NCI-H2196 (cell line): ENCODE results near the gene DYNLT2.

Source experiments
- DNase-seq: peaks from one replicate; lab custom pipeline; 2025; ENCODE audit not compliant: unreplicated experiment; lab: John Stamatoyannopoulos, UW

DYNLT2 gene

DNA sequence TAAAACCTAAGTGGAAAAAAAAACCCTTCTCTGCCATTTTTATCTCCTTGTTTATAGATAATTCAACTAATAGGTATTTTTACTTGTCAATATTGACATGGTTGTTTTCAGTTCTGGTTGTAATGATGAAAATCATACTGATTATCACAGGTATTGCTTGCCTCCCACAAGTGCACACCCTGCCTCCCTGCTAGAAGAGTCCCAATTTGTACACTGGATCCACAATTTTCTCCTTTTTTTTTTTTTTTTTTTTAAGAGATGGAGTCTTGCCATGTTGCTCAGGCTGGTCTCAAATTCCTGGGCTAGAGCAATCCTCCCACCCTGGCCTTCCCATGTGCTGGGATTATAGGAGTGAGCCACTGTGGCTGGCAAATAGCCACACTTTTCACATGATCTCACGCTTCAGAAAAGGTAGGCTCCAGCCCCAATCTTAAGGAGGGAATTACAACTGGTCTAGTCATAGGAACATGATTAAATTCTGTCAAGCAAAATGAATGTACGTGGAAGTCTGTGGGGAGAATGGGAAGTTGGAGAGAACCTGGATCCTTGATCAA lies 12.3 kb downstream of the DYNLT2 start:
- DNase-seq, result no peak

DNA sequence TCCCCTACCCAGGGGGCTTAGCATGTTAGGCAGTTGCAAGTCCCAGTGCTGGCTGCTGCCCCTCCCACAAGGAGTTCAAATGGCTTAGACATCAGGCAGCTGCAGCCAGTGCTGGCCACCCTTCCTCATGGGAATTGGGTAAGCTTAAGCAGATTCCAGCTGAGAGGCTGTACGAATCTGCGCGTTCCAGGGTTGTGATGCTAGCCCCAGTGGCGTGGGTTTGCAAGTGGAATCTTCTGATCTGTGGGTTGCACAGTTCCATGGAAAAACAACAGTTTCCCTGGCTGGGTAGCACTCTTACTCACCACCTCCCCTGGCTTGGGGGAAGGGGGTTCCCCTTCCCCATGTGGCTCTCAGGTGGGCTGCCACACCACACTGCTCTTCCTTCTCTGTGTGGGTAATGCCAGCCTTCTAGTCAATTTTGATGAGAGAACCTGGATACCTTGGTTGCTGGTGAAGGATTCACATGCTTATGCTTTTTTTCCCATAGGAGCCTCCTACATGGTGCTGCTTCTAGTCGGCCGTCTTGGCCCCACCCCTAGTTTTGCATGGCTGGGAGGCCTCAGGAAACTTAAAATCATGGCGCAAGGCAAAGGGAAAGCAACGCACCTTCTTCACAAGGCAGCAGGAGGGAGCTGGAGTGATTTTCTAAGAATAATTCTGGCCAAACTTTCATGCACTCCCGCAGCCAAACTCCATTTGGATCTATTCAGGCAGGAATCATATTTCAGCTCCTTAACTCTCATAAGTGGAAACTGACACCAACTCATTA lies 13.0 kb downstream of the DYNLT2 start:
- DNase-seq, result no peak

DNA sequence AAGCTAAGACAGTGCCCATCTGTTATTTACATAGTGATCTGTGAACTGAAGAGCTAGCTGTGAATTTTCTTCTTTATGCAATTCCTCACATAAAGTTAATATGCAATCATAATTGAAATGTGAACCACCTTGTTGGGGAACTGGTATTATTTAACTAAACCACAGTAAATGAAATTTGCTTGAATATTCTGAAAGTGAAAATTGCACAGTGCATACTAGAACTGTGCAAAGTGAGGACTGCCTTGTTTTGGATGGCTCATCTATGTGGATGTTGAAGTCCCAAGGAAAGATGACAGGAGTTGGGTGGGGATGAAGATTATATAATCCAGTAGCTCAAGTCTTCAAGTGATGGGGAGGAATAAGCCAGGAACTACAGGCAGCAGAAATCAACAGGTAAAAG lies 21.4 kb downstream of the DYNLT2 start:
- DNase-seq, result no peak

- DNase-seq, result no peak
Measured at GRCh38 chr6:169726963-169727362, 24.4 kb downstream of the DYNLT2 start.

DNA sequence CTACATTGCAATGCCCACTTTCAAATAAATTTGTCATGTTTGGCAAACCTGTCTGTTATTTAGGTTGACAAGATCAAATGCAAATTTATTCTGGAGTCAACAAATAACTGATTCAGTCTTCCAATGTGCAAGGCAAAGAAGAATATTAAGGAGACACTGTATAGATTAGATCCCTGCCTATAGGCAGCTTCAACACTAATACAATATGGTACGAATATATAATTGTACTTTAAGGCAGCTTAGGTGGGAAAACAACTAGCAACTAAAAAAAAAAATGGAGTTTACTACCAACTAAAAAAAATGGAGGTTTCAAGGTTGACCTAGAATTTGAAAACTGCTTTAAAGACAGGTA lies 25.3 kb downstream of the DYNLT2 start:
- DNase-seq, result no peak

- peak; percentile 4 for DNase-seq
Measured at GRCh38 chr6:169725125-169726048, 26.0 kb downstream of the DYNLT2 start.

DNA sequence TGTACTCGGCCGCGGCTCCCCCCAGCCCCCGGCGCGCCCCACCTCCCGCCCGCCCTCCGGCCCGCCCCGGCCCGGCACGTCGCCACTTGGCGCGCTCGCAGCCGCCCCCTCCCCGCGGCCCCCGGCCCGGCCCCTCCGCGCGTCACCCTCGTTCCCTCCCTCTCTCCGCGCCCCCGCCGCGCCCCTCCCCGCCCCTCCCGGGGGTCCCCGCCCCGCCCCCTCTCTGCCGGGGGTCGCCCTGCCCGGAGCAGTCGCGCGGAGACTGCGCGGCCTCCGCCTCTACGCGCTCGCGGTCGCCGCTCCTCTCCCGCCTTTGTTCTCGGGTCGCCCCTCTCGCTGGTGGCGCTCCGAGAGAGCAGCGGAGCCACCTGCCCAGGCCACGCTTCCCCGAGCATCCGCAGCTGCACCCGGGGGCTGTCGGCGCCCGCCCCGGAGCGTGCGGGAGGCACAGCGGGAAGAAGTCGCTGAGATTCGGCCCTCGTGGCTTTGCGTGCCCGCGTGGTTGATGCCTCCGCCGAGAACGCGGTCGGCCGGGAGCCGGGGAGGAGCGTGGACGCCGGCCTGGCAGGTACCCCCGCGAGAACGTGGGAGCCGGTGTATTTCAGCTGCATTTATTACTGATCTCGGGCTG lies 26.8 kb downstream of the DYNLT2 start, which contains the start of gene PHF10:
PHF10 (minus strand) TSS at position 7 of the 631 bp plus-strand sequence. CDS start 569 bp downstream, outside the sequence.
- peak; percentile 7 for DNase-seq

GRCh38 chr6:169723991-169724493 lies 27.3 kb downstream of the DYNLT2 start:
- DNase-seq, result peak; percentile 25

DNA sequence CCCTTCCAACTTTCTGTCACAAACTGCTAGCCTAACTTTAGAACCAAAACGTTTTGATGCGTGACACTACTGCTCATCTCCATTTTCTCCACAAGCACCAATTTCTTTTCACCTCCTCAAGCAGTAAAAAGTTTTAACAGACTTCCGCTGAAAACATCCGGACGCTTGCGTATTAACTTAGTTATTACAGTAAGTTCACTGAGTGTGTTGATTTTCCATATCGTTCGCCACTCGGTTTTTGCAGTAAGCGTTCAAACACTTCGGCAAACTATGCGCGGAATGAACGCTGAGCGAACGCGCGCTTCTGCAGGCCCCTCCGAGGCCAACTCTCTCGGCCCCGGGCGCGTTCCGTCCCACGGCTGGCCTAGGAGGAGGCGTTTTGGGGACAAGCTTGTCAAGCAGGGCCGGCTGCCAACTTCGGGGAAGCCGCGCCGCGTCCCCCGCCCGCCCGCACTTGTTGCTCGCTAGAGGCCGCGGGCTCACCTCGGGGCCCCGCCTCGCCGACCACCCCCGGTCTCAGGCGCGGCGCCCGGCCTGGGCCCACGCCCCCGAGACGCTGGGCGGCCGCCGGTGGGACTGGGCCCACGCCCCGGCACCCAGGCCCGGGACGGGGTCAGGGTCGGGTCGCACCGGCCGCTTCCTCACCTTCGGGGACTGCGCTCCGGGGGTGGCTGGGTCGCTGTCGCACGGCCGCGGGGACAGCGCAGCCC lies 28.0 kb downstream of the DYNLT2 start:
- peak; percentile 8 for DNase-seq

DNA sequence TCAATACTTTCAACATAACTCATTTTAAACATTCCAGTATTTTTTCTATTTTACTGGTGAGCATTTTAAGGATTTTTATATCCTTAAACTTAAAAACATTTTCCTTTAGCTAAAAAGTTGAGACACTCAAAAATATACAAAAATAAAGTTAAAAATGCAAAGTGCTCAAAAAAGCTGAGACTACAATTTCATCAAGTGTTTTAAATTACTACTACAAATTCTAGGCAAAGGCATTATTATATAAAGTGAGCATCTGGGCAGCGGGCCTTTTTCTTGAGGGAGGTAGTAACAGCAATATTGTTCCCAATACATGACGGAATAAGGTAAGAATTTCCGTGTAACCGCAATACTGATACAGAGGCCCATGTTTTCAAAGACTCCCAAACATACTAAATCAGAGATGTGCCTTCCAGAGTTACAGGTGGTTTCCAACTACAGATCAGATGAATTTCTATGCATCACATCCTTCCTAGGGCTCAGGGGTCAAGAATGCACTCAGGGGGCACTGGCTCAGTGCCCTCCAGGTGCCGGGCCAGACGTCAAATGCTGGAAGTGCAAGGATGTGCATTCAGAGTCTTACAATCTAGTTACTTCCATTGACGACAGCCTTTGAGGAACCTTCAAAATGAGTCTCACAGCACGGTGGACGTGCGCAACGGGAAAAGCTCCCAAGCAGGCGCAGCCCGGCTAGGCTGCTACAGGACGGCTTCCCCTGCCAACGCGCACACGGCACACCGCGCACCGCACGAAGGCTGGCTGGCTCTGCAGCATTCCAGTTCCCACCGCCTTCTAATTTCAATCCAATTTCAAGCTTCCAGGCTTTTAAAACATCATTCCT lies 28.8 kb downstream of the DYNLT2 start:
- peak; percentile 33 for DNase-seq

DNA sequence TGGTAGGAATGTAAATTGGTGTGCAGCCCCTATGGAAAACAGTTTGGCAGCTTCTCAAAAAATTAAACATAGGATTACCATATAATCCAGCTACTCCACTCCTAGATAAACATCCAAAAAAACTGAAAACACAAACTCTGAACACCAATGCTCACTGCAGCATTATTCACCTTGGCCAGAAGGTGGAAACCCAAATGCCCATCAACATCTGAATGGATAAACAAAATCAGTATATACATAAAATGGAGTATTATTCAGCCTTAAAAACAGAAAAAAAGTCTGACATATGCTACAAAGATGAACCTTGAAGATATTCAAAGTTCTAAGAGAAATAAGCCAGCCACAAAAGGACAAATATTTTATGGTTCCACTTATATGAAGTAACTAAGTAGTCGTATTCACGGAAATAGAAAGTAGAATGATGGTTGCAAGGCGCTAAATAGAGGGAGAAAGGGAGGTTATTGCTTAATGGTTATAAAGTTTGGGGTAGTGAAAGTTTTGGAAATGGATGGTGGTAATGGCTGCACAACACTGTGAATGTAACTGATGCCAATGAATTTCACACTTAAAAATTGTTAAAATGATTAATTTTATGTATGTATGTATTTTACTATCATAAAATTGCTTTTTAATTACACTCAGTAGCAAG lies 31.0 kb downstream of the DYNLT2 start:
- DNase-seq, result no peak

- no peak for DNase-seq
Measured at GRCh38 chr6:169719117-169719516, 32.3 kb downstream of the DYNLT2 start.

DNA sequence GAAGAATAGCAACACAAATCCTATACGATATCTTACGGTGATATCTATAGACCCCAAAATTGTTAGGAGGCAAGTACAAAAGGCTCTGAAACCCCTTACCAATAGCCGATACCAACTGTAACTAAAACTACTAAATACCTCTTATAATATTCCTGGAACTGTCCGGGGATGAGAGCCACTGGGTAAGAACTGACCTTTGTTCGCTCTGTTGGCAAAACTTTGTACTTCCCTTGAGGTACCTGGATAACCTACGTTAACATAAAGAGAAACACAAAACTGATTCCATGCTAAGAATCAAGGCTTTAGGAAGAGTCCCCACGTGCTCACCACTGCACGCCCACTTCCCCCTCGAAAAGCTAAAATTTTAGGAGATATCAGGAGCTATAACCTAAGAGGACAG lies 36.8 kb downstream of the DYNLT2 start:
- no peak for DNase-seq

DNA sequence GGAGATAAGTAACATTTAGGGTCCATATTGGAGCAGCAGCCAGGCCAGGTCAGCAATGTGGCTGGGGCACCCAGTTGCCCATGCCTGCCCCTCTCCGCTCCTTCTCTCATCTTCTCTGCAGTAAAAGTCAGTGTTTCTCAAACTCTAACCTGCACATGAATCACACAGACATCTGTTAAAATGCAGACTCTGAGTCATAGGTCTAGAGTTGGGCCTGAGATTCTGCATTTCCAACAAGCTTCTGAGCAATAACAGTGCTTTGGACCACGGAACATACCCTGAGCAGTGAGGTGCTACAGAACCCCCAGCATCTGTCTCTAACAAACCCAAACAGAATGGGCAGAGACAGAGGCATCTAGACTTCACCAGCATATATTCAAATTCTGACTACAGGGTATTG lies 37.2 kb downstream of the DYNLT2 start:
- DNase-seq, result no peak

GRCh38 chr6:169710009-169710408 lies 41.4 kb downstream of the DYNLT2 start:
- DNase-seq, result no peak

DNA sequence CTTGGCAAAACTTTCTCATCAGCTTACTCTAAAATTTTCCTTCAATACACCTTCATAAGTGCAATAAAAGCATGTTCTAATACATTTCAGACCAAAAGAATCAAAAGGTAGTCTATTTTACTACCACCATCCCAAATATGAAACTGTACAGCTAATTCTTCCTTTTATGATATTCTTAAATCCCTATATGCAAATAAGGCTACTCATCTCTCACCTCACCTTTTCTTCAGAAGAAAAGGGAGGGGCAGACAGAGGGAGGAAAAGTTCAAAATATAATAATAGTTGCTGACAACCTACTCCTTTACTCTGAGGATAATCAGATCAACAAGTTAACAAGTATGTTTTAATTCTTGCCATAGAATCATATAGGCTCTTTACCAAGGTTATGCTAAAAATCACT lies 42.1 kb downstream of the DYNLT2 start:
- no peak for DNase-seq

- DNase-seq, result no peak
Measured at GRCh38 chr6:169707772-169708171, 43.6 kb downstream of the DYNLT2 start.

- DNase-seq, result no peak
Measured at GRCh38 chr6:169702840-169703246, 48.5 kb downstream of the DYNLT2 start.
